Effector memory CD4-positive, alpha-beta T cell (primary cell): ENCODE results near the gene TBL1X.

ENCODE experiments used
- DNase-seq, 3 donors: peaks; one replicate each; pipeline ENCODE4 v3.0.0-alpha.2; 2020
- H3K27ac ChIP-seq: 2 replicates; pipeline ENCODE4 v1.7.0; 2013; ENCODE audit warnings: mild to moderate bottlenecking, low read length, moderate library complexity; ENCODE audit not compliant: insufficient read depth, poor library complexity, severe bottlenecking
- H3K27me3 ChIP-seq: replicated peaks from 2 replicates; pipeline ENCODE4 v1.7.0; 2013; ENCODE audit warnings: mild to moderate bottlenecking, low read length; ENCODE audit not compliant: insufficient read depth, control insufficient read depth, poor library complexity, severe bottlenecking
- H3K36me3 ChIP-seq: 2 replicates; pipeline ENCODE4 v1.7.0; 2013; ENCODE audit warnings: mild to moderate bottlenecking, low read length, moderate library complexity; ENCODE audit not compliant: control insufficient read depth, insufficient read depth
- H3K4me1 ChIP-seq: 2 replicates; pipeline ENCODE4 v1.7.0; 2013; ENCODE audit warnings: low read length, mild to moderate bottlenecking; ENCODE audit not compliant: control insufficient read depth, insufficient read depth, poor library complexity, severe bottlenecking
- H3K4me3 ChIP-seq: 2 replicates; pipeline ENCODE4 v1.7.0; 2013; ENCODE audit warnings: low read length, low read depth, mild to moderate bottlenecking; ENCODE audit not compliant: insufficient read depth, poor library complexity, severe bottlenecking
- H3K9me3 ChIP-seq: 2 replicates; pipeline ENCODE4 v1.7.0; 2013; ENCODE audit warnings: mild to moderate bottlenecking, low read length, moderate library complexity; ENCODE audit not compliant: control insufficient read depth

Gene TBL1X

DNA sequence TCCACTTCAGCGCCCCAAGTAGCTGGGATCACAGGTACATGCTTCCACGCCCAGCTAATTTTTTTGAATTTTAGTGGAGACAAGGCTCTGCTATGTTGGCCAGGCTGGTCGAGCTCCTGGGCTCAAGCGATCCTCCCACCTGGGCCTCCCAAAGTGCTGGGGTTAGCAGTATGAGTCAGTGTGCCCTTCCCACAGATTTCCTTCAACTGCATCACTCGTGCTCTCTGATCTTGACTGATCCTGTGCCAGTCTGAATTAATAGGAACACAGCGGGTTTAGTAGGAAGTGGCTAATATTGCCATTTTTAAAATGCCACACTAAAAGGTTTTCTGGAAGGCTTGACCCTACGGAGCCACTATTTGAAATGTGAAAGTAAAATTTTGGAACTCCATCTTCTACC lies 317.1 kb downstream of the TBL1X start:
- Histone ChIP-seq H3K27me3 (no peaks in the 10 kb centered on the region), H3K9me3 (no peaks in the 10 kb centered on the region), H3K27ac (no peak overlapping the region), H3K36me3 (no peaks in the 10 kb centered on the region), H3K4me1 (no peaks in the 10 kb centered on the region), H3K4me3 (no peak overlapping the region)
- DNase-seq, result no peak

DNA sequence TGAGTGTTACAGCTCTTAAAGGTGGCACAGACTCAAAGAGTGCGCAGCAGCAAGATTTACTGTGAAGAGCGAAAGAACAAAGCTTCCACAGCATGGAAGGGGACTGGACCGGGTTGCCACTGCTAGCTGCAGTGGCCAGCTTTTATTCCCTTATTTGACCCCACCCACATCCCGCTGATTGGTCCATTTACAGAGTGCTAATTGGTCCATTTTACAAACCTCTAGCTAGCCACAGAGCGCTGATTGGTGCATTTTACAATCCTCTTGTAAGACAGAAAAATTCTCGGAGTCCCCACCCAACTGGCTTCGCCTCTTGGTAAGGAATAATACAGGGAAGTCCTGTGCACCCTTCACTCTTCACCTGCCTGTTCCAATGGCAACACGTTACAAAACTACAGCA lies 319.5 kb downstream of the TBL1X start:
- H3K27me3 ChIP-seq, result no peaks in the 10 kb centered on the region

DNA sequence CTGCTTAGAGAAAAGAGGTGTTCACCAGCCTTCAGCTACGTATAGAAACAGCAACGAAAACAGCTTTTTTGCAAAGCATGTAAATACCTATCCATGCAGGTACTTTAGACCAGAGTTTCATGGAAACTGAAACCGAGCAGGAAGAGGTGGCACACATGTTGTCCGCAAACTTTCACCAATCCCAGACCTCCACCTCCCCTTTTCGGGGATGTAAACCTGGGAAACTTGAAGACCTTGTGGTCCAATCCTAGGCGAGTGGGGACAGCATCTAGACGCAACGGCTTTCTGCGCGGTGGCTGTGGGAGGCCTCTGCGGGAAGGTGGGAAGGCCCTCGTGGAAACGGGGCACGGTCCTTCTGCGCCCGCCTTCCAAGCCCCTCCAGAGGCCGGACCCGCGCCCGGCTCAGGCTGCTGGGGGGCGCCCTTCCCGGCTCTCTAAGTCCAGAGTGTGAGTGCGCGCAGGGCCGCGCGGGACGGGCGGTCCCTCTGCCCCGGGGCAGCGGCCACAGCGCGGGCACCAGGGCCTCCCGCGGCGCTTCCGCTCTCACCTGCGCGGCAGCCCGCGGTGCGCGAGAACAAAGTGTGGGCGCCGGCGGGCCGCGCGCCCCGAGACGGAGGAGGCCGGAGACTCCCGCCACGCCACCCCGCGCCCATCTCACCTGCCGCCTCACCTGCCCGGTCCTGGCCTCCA lies 320.5 kb downstream of the TBL1X start:
- Histone ChIP-seq H3K27ac (no peak overlapping the region), H3K4me1 (no peaks in the 10 kb centered on the region), H3K9me3 (no peaks in the 10 kb centered on the region), H3K27me3 (no peaks in the 10 kb centered on the region), H3K36me3 (no peaks in the 10 kb centered on the region), H3K4me3 (no peak overlapping the region)
- DNase-seq, result no peak

More for the DNA sequence above, 319.5 kb downstream of the TBL1X start:
- no peak overlapping the region for H3K27ac ChIP-seq
- H3K36me3 ChIP-seq, result no peaks in the 10 kb centered on the region
- no peak for DNase-seq
- no peaks in the 10 kb centered on the region for H3K4me1 ChIP-seq
- H3K4me3 ChIP-seq, result no peak overlapping the region
- no peaks in the 10 kb centered on the region for H3K9me3 ChIP-seq

DNA sequence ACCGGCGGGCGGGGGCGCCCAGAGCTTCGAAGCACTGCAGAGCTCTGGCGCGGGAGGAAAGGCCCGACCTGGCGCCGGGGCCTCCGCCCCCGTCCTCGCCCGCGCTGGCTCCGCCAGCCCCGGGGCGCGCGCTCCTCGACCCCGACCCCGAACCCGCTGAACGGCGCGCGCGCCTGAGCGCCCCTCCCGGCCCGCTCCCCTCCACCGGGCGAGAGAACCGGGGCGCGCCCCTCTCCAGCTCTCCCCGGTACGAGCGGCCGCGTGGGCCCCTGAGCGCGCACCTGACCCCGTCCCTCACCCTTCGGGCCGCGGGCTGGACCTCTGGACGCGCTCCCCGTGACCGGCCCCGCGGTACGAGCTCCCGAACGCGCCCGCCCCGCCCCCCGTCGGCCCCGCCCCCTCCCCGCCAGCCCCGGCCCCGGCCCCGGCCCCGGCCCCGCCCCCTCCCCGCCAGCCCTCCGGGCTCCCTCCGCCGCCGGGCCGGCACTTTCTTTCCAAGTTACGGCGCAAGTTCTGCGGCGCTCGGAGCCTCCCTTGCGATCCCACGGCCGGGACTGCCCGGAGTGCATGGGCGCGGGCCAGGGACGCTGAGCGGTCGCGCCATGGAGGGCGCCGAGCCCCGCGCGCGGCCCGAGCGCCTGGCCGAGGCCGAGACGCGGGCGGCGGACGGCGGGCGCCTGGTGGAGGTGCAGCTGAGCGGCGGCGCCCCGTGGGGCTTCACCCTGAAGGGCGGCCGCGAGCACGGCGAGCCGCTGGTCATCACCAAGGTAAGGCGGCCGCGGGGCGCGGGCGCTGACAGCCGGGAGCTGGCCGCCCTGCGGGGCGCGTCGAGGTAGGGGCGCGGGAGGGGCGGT lies 321.3 kb downstream of the TBL1X start, which contains the start of gene SHROOM2:
Gene SHROOM2 (plus strand): TSS at position 486 of the 854 bp plus-strand sequence. CDS start 117 bp downstream, at position 603.
- no peaks in the 10 kb centered on the region for H3K27me3 ChIP-seq
- DNase-seq, result no peak
- H3K36me3 ChIP-seq, result no peaks in the 10 kb centered on the region
- no peak within 1 kb of the TSS for H3K4me3 ChIP-seq
- no peaks in the 10 kb centered on the region for H3K9me3 ChIP-seq
- no peak within 1 kb of the TSS for H3K27ac ChIP-seq
- no peaks in the 10 kb centered on the region for H3K4me1 ChIP-seq

DNA sequence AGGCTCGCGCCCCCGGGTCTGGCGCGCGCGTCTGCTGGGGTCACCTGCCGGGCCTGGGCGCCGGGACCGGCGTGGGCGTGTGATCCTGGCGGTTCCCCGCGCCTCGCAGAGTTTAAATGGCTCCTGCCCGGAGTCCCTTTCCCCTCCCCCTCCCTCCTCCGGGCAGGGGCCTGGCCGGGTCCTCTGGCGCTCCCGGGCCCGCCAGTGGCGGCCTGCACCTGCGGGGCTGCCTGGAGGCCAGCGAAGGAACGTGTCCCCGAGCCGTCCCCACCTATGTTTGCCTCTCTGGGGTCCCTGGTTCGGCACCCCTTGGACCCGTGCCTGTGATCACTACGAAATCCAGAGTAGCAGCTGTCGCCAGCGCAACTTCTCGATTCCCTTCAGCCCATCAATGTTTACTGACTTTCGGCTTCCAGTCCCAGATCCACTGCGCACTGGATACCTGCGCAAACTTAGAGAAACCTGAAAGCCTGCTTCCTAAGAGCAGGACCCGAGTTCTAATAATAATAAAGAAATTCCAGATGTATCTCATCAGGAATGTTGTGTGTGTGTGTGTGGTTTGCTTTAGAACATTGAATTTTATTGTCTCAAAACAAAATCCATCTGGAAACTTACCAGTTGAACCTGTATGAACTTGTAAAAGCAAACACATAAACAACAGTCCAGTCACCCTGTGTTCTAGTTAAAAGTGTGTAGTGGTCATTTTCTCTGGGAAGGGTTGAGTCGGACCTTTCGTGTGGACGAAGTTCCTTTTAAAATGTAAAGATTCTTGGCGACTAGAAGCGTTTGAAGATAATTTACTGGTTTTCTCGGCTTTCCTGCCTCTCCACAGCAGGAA lies 322.2 kb downstream of the TBL1X start:
- Histone ChIP-seq H3K4me1 (no peaks in the 10 kb centered on the region), H3K27ac (no peak overlapping the region), H3K36me3 (no peaks in the 10 kb centered on the region), H3K9me3 (no peaks in the 10 kb centered on the region), H3K27me3 (no peaks in the 10 kb centered on the region), H3K4me3 (no peak overlapping the region)
- DNase-seq, result no peak

DNA sequence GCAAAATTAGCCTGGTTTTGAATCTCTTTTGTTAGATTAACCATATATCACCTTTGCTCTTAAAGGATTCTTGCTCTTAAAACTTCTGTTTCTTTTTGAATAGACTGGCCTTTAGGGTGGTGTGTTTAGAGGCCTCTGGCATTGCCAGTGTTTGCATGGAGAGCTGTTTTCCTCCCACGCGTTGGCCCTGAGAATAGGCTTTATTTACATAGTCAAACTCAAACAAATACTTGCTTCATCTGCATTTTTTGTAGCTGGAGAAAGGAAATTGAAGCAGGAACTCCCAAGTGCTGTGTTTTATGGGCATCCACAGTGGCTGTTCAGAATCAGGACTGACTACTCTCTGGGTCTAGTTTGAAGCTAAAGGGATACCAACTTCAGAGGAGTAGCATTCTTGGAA lies 324.1 kb downstream of the TBL1X start:
- H3K27me3 ChIP-seq, result no peaks in the 10 kb centered on the region
- H3K36me3 ChIP-seq, result no peaks in the 10 kb centered on the region
- DNase-seq, result no peak
- no peak overlapping the region for H3K27ac ChIP-seq
- no peaks in the 10 kb centered on the region for H3K9me3 ChIP-seq
- no peaks in the 10 kb centered on the region for H3K4me1 ChIP-seq
- H3K4me3 ChIP-seq, result no peak overlapping the region

DNA sequence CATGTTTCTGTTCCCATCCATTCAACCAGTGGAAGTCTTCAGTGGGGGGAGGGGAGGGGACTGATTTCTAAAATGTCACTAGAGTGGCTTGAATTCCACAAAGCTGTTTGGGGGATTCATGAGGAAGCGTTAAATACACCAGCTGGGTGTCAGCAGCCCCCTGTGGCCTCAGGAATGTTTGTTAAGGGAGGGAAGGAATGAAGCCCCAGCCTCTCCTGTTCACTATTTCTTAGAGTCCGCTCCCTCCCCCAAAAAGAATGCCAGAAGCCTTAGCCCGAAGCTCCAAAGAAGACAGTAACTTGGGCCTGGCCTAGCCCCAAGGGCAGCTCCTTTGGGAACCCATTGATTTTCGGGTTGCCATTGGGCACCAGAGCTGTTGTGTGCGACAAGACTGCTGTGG lies 324.7 kb downstream of the TBL1X start:
- Histone ChIP-seq H3K4me1 (no peaks in the 10 kb centered on the region), H3K27me3 (no peaks in the 10 kb centered on the region), H3K27ac (no peak overlapping the region), H3K4me3 (no peak overlapping the region), H3K9me3 (no peaks in the 10 kb centered on the region), H3K36me3 (no peaks in the 10 kb centered on the region)
- DNase-seq, result no peak
